K562 (cell line): Measurements from ENCODE around the gene TRIM27. TPM values are rescaled to one million over a fixed set of nuclear protein-coding genes. Genes with fewer than 3 reads are reported as not detected.
A peak's percentile ranks its signal among the peaks of the same experiment; 100 is the strongest.

Source experiments
- ASH1L ChIP-seq: fragments of 450-650 bp; IDR thresholded peaks from 2 replicates; pipeline ENCODE4 v1.6.1; 2018; ENCODE audit warnings: borderline replicate concordance, mild to moderate bottlenecking, low read depth; ENCODE audit not compliant: partially characterized antibody
- DIDO1 ChIP-seq: fragments of 450-650 bp; IDR thresholded peaks from 2 replicates; pipeline ENCODE4 v1.6.1; 2016; ENCODE audit warnings: low read depth, missing biosample characterization, missing genetic modification characterization
- ELF2 ChIP-seq: fragments of 250-450 bp; sonication (Bioruptor Pico); IDR thresholded peaks from 2 replicates; pipeline ENCODE4 v1.5.0; 2021; ENCODE audit warnings: mild to moderate bottlenecking
- GATAD2A ChIP-seq: fragments of 450-650 bp; IDR thresholded peaks from 2 replicates; pipeline ENCODE4 v1.6.1; 2017
- HNRNPH1 ChIP-seq: fragments of 200-400 bp; formaldehyde crosslinking; optimal IDR thresholded peaks from 2 replicates; pipeline ENCODE3; 2017; ENCODE audit warnings: low read depth, mild to moderate bottlenecking, low read length, moderate library complexity
- NBN ChIP-seq: fragments of 450-650 bp; IDR thresholded peaks from 2 replicates; pipeline ENCODE4 v1.6.1; 2016; ENCODE audit warnings: low read depth, mild to moderate bottlenecking
- ZNF277 ChIP-seq: fragments of 250-450 bp; sonication (Bioruptor Pico); IDR thresholded peaks from 2 replicates; pipeline ENCODE4 v1.8.0; 2022; ENCODE audit warnings: inconsistent platforms, mild to moderate bottlenecking, moderate library complexity, borderline replicate concordance
- ZNF407 ChIP-seq: fragments of 450-650 bp; IDR thresholded peaks from 2 replicates; pipeline ENCODE4 v1.6.1; 2016; ENCODE audit warnings: low read depth
- polyA plus RNA-seq, 8 experiments: library from polyadenylated mRNA; depleted of rRNA in 4 of 8; stranded (reverse) in 5 of 8; unstranded in 3 of 8; fragments of >200 nt; fragmentation: Nextera tagmentation in 2 of 8; fragmentation: Illumina TruSeq in 1 of 8; extraction: Ambion mirVana in 2 of 8; extraction: Trizol in 1 of 8; gene quantifications; 2 replicates each; pipeline versions ENCODE4 v1.2.1 to v1.2.3, GENCODE V29; 2011 to 2014; ENCODE audit warnings: inconsistent platforms in 1 of 8, missing spikeins in 1 of 8
- total RNA-seq, 7 experiments: library from RNA; depleted of rRNA in 6 of 7; stranded (reverse); fragments of >200 nt in 6 of 7; fragmentation: Illumina TruSeq in 2 of 7; extraction: Trizol in 2 of 7; gene quantifications; 2 replicates each; pipeline versions ENCODE4 v1.2.1 to v1.2.3, GENCODE V29; 2011 to 2021; ENCODE audit warnings: low replicate concordance in 1 of 7
- TF ChIP-seq, protein P1 (sequence below): IDR thresholded peaks from 2 replicates; pipeline ENCODE4 v1.6.1; 2011; ENCODE audit warnings: borderline replicate concordance, low read depth, mild to moderate bottlenecking, moderate library complexity, low read length; ENCODE audit not compliant: insufficient read depth, poor library complexity, severe bottlenecking
- TF ChIP-seq, protein P2 (sequence below), 2 experiments: fragments of 450-650 bp in 1 of 2; IDR thresholded peaks; 2 replicates each; pipeline ENCODE4 v1.6.1; 2011 to 2017; ENCODE audit warnings: low read depth in 2 of 2, antibody characterized with exemption in 1 of 2, borderline replicate concordance in 1 of 2, low read length in 1 of 2, mild to moderate bottlenecking in 1 of 2, mixed read lengths in 1 of 2; ENCODE audit not compliant: control insufficient read depth in 1 of 2

Gene TRIM27
- total and polyA plus RNA-seq, 9 of the 15 experiments (the other 6 are each of a cell fraction or from before 2014, with no cell fraction given), result 37.7 to 235 (median 122) TPM

GRCh38 chr6:28863604-28864325, 60.0 kb downstream of the TRIM27 start (continued):
- peak; percentile 61; the same call in 1 of the 2 replicates for TF ChIP-seq DIDO1 (tag)
- 0 out of 2 replicates have a peak, but pooled peaks have one; percentile 13 for TF ChIP-seq ELF2 (CRISPR knock-in tag)
- no peak for TF ChIP-seq ZNF277 (CRISPR knock-in tag)
- TF ChIP-seq, protein P1, sequence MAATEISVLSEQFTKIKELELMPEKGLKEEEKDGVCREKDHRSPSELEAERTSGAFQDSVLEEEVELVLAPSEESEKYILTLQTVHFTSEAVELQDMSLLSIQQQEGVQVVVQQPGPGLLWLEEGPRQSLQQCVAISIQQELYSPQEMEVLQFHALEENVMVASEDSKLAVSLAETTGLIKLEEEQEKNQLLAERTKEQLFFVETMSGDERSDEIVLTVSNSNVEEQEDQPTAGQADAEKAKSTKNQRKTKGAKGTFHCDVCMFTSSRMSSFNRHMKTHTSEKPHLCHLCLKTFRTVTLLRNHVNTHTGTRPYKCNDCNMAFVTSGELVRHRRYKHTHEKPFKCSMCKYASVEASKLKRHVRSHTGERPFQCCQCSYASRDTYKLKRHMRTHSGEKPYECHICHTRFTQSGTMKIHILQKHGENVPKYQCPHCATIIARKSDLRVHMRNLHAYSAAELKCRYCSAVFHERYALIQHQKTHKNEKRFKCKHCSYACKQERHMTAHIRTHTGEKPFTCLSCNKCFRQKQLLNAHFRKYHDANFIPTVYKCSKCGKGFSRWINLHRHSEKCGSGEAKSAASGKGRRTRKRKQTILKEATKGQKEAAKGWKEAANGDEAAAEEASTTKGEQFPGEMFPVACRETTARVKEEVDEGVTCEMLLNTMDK, result no peak
- TF ChIP-seq, protein P2, sequence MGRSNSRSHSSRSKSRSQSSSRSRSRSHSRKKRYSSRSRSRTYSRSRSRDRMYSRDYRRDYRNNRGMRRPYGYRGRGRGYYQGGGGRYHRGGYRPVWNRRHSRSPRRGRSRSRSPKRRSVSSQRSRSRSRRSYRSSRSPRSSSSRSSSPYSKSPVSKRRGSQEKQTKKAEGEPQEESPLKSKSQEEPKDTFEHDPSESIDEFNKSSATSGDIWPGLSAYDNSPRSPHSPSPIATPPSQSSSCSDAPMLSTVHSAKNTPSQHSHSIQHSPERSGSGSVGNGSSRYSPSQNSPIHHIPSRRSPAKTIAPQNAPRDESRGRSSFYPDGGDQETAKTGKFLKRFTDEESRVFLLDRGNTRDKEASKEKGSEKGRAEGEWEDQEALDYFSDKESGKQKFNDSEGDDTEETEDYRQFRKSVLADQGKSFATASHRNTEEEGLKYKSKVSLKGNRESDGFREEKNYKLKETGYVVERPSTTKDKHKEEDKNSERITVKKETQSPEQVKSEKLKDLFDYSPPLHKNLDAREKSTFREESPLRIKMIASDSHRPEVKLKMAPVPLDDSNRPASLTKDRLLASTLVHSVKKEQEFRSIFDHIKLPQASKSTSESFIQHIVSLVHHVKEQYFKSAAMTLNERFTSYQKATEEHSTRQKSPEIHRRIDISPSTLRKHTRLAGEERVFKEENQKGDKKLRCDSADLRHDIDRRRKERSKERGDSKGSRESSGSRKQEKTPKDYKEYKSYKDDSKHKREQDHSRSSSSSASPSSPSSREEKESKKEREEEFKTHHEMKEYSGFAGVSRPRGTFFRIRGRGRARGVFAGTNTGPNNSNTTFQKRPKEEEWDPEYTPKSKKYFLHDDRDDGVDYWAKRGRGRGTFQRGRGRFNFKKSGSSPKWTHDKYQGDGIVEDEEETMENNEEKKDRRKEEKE (IDR thresholded peaks at IDR 0.05; ENCODE audit: borderline replicate concordance in 1 of 2, control insufficient read depth in 1 of 2, low read depth in 2 of 2, low read length in 1 of 2), result peak in 1 of 2 experiments; percentile 73; a peak in 1 of 4 replicates
- peak; percentile 52 for TF ChIP-seq ASH1L
- TF ChIP-seq GATAD2A, result peak; percentile 67; the same call in 1 of the 2 replicates
- TF ChIP-seq HNRNPH1, result peak; percentile 41
- peak; percentile 75 for TF ChIP-seq ZNF407
- TF ChIP-seq NBN, result peak; percentile 96
